KMS-11 (cell line): ENCODE results near the gene PTS.

Experiments
- H2AFZ ChIP-seq: fragments of 200-600 bp; sonication (generic); 2 replicates; pipeline ENCODE4 v1.6.1; 2016; ENCODE audit warnings: antibody characterized with exemption, mixed run types, low read depth
- H3K27ac ChIP-seq: fragments of 200-600 bp; sonication (generic); 2 replicates; pipeline ENCODE4 v1.6.1; 2016; ENCODE audit warnings: mild to moderate bottlenecking, mixed run types
- H3K27me3 ChIP-seq: fragments of 200-600 bp; sonication (generic); 2 replicates; pipeline ENCODE4 v1.6.1; 2017; ENCODE audit warnings: mild to moderate bottlenecking, low read depth, mixed run types, moderate library complexity; ENCODE audit not compliant: insufficient read depth
- H3K36me3 ChIP-seq: fragments of 200-600 bp; sonication (generic); 2 replicates; pipeline ENCODE4 v1.6.1; 2017; ENCODE audit warnings: mild to moderate bottlenecking, mixed run types; ENCODE audit not compliant: insufficient read depth
- H3K4me1 ChIP-seq: fragments of 200-600 bp; sonication (generic); 2 replicates; pipeline ENCODE4 v1.6.1; 2016; ENCODE audit warnings: mild to moderate bottlenecking, low read depth, mixed run types; ENCODE audit not compliant: poor library complexity, severe bottlenecking
- H3K4me2 ChIP-seq: fragments of 200-600 bp; sonication (generic); 2 replicates; pipeline ENCODE4 v1.7.0; 2016; ENCODE audit warnings: mild to moderate bottlenecking, mixed run types
- H3K4me3 ChIP-seq: fragments of 200-600 bp; sonication (generic); IDR thresholded peaks from 2 replicates; pipeline ENCODE4 v1.6.1; 2017; ENCODE audit warnings: low read depth, low read length, mixed read lengths; ENCODE audit not compliant: insufficient read depth
- H3K79me2 ChIP-seq: fragments of 200-600 bp; sonication (generic); 2 replicates; pipeline ENCODE4 v1.6.1; 2016; ENCODE audit warnings: low read depth, mixed run types; ENCODE audit not compliant: insufficient read depth
- H3K9ac ChIP-seq: fragments of 200-600 bp; sonication (generic); 2 replicates; pipeline ENCODE4 v1.6.1; 2016; ENCODE audit warnings: mild to moderate bottlenecking, mixed run types
- H4K20me1 ChIP-seq: fragments of 200-600 bp; sonication (generic); 2 replicates; pipeline ENCODE4 v1.6.1; 2016; ENCODE audit warnings: mild to moderate bottlenecking, mixed run types; ENCODE audit not compliant: insufficient read depth
- CTCF ChIP-seq: fragments of 200-600 bp; sonication (generic); conservative IDR thresholded peaks from 2 replicates; pipeline ENCODE4 v1.6.1; 2017; ENCODE audit warnings: low read depth, mild to moderate bottlenecking, antibody characterized with exemption, low read length, moderate library complexity, mixed read lengths

PTS gene

GRCh38 chr11:112249871-112250610 lies 23.8 kb downstream of the PTS start:
- H4K20me1 ChIP-seq, result no peaks in the 10 kb centered on the region
- H3K27me3 ChIP-seq, result no peaks in the 10 kb centered on the region
- no peaks in the 10 kb centered on the region for H3K79me2 ChIP-seq
- H3K36me3 ChIP-seq, result no peaks in the 10 kb centered on the region
- no peak for TF ChIP-seq CTCF
- no peak overlapping the region for H3K9ac ChIP-seq
- H3K4me1 ChIP-seq, result no peaks in the 10 kb centered on the region
- no peak overlapping the region for H2AFZ ChIP-seq
- H3K4me3 ChIP-seq, result no peak overlapping the region
- H3K4me2 ChIP-seq, result no peak overlapping the region
- no peak overlapping the region for H3K27ac ChIP-seq

GRCh38 chr11:112253605-112254242 lies 27.5 kb downstream of the PTS start:
- H3K27me3 ChIP-seq, result no peaks in the 10 kb centered on the region
- no peaks in the 10 kb centered on the region for H4K20me1 ChIP-seq
- no peaks in the 10 kb centered on the region for H3K79me2 ChIP-seq
- H3K4me3 ChIP-seq, result no peak overlapping the region
- H2AFZ ChIP-seq, result no peak overlapping the region
- no peak overlapping the region for H3K9ac ChIP-seq
- TF ChIP-seq CTCF, result no peak
- H3K27ac ChIP-seq, result no peak overlapping the region
- H3K36me3 ChIP-seq, result no peaks in the 10 kb centered on the region
- H3K4me2 ChIP-seq, result no peak overlapping the region
- H3K4me1 ChIP-seq, result no peaks in the 10 kb centered on the region

GRCh38 chr11:112255067-112255720 lies 29.0 kb downstream of the PTS start:
- H3K27ac ChIP-seq, result no peak overlapping the region
- no peaks in the 10 kb centered on the region for H3K4me1 ChIP-seq
- H4K20me1 ChIP-seq, result no peaks in the 10 kb centered on the region
- no peak overlapping the region for H3K4me2 ChIP-seq
- no peak overlapping the region for H2AFZ ChIP-seq
- H3K27me3 ChIP-seq, result no peaks in the 10 kb centered on the region
- H3K4me3 ChIP-seq, result no peak overlapping the region
- no peaks in the 10 kb centered on the region for H3K36me3 ChIP-seq
- H3K9ac ChIP-seq, result no peak overlapping the region
- H3K79me2 ChIP-seq, result no peaks in the 10 kb centered on the region
- no peak for TF ChIP-seq CTCF

- TF ChIP-seq CTCF, result no peak
- no peaks in the 10 kb centered on the region for H3K36me3 ChIP-seq
- H3K27ac ChIP-seq, result no peak within 1 kb of the TSS
- no peak within 1 kb of the TSS for H2AFZ ChIP-seq
- H3K27me3 ChIP-seq, result no peaks in the 10 kb centered on the region
- no peaks in the 10 kb centered on the region for H4K20me1 ChIP-seq
- no peak within 1 kb of the TSS for H3K4me3 ChIP-seq
- H3K4me1 ChIP-seq, result no peaks in the 10 kb centered on the region
- no peaks in the 10 kb centered on the region for H3K79me2 ChIP-seq
- H3K9ac ChIP-seq, result no peak within 1 kb of the TSS
- no peak within 1 kb of the TSS for H3K4me2 ChIP-seq
These were observed 34.3 kb downstream of the PTS start, which contains the start of gene PLET1 for GRCh38 chr11:112260490-112260889. Gene PLET1 (minus strand): TSS chr11:112260860. CDS start chr11:112260589, 271 bp downstream.
